Fibroblast of the aortic adventitia (primary cell): ENCODE results near the gene POLQ. TPM values are rescaled to one million over a fixed set of nuclear protein-coding genes. Genes with fewer than 3 reads are reported as not detected.

Source experiments
- DNase-seq: peaks from one replicate; pipeline ENCODE4 v3.0.0-alpha.2; 2010; ENCODE audit warnings: low read depth
- H3K4me3 ChIP-seq: 2 replicates; pipeline ENCODE4 v1.5.1; 2011; ENCODE audit warnings: low read depth, mild to moderate bottlenecking, control low read depth, low read length, moderate library complexity
- CTCF ChIP-seq: IDR thresholded peaks from 2 replicates; pipeline ENCODE4 v1.5.1; 2011; ENCODE audit warnings: mild to moderate bottlenecking, low read length, control low read depth, inconsistent platforms; ENCODE audit not compliant: insufficient read depth
- total RNA-seq: library from RNA; depleted of rRNA; stranded (reverse); fragments of >200 nt; gene quantifications from 2 replicates; pipeline ENCODE4 v1.2.3, GENCODE V29; 2012; ENCODE audit warnings: low replicate concordance

POLQ gene
- total RNA-seq, 1 donor = 10.1 TPM

GRCh38 chr3:121567649-121568048 lies 21.9 kb upstream of the POLQ start, which contains the start of gene ARGFX:
Gene ARGFX (plus strand): TSS chr3:121567949. CDS start chr3:121570714, 2,765 bp downstream.
- no peak for DNase-seq
- no peak for TF ChIP-seq CTCF
- H3K4me3 ChIP-seq = no peak within 1 kb of the TSS

- TF ChIP-seq CTCF = no peak
- no peak overlapping the region for H3K4me3 ChIP-seq
- DNase-seq = no peak
Observed at GRCh38 chr3:121566773-121567172, 21.0 kb upstream of the POLQ start.

- DNase-seq = no peak
- H3K4me3 ChIP-seq = no peak overlapping the region
- TF ChIP-seq CTCF = no peak
Observed at GRCh38 chr3:121562148-121562547, 16.4 kb upstream of the POLQ start.

GRCh38 chr3:121557426-121557934 lies 11.7 kb upstream of the POLQ start:
- no peak overlapping the region for H3K4me3 ChIP-seq
- TF ChIP-seq CTCF = no peak
- no peak for DNase-seq

GRCh38 chr3:121552797-121553196 lies 7.0 kb upstream of the POLQ start:
- no peak for TF ChIP-seq CTCF
- no peak overlapping the region for H3K4me3 ChIP-seq
- no peak for DNase-seq

GRCh38 chr3:121552379-121552778 lies 6.6 kb upstream of the POLQ start:
- no peak for TF ChIP-seq CTCF
- no peak for DNase-seq
- H3K4me3 ChIP-seq = no peak overlapping the region

GRCh38 chr3:121545049-121545573 lies 677 bp downstream of the POLQ start:
- DNase-seq = no peak
- TF ChIP-seq CTCF = no peak
- peak overlapping the region; percentile 90 for H3K4me3 ChIP-seq
